ENCODE results near the gene CSF2.

- TF ChIP-seq CTCF (IDR thresholded peaks at IDR 0.05) (no peak), POLR2AphosphoS5 (IDR thresholded peaks at IDR 0.05) (no peak)
Measured at GRCh38 chr5:132101385-132101880, 27.8 kb downstream of the CSF2 start.

Data from transverse colon (tissue), 4 donors.